Measurements from ENCODE around the gene BDKRB2.

The BDKRB2 gene

DNA sequence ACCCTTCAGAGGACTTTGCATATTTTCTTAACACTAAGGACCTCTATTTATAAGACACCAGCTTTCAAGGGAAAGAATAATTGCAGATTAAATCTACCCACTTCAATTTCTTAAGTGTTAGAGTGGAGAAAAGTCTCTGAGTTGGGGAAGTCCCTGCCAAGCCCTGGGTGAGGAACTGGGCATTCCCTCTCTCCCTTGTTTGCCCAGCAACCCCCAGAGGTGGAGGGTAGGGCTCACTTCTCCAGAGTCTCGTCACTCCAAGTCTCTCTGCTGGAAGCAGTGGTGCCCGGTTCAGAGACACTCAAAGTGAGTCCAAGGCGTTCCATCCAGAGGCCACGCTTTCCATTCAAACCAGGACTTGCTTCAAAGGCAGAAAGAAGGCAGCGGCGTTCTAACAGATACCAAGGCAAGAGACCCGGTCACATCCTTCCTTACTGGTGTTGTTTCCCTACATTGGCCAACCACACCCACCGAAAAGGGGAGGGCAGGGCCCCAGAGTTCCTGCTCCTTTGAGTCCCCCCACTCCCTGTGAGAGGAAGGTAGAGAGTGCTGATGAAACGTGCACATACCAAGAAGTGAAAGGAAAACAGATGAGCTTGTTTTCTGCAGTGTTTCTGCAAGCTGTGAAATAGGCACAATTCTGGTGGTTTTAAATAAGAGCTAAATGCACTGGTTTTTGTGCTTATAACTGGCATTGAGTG lies 6.1 kb upstream of the BDKRB2 start:
- DNase-seq (ENCODE audit: low spot score): no peak

DNA sequence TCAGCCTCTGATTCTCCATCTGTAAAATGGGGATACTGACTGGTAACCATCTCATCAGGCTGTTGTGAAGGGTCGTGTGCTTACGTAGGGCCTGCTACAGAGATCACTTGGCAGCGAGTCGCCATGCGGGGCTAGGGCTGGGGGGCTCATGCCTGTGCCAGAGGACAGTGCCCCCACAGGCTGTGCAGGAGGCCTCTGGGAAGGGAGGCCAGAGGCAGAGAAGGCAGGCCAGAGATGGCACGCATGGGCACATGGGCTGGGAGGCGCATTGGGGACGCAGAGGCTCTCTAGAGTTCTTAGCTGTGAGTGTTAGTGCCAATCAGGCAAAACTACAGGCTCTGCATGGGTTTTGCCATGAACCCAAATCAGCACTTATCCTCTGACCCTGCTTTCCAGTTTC lies 3.5 kb upstream of the BDKRB2 start:
- no peak for DNase-seq (ENCODE audit: low spot score)

DNA sequence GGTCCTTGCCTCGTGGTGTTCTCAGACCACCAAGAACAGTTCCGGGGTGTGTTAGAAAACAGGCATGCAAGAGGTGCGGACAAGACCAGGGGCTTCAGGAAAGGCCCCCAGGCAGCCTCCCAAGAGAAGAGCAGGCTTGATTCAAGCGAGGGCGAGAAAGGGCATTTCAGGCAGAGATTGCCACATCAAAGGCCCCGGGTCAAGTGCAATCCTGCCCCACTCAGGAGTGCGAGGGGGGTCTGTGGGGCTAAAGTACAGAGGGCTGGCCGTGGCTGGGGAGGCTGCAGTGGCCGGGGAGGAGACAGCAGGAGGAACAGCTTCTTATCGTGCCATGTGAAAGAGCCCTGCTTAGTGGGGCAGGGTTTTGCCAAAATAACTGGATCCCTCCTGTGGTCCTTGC lies 2.7 kb upstream of the BDKRB2 start:
- no peak for DNase-seq (ENCODE audit: low spot score)

DNA sequence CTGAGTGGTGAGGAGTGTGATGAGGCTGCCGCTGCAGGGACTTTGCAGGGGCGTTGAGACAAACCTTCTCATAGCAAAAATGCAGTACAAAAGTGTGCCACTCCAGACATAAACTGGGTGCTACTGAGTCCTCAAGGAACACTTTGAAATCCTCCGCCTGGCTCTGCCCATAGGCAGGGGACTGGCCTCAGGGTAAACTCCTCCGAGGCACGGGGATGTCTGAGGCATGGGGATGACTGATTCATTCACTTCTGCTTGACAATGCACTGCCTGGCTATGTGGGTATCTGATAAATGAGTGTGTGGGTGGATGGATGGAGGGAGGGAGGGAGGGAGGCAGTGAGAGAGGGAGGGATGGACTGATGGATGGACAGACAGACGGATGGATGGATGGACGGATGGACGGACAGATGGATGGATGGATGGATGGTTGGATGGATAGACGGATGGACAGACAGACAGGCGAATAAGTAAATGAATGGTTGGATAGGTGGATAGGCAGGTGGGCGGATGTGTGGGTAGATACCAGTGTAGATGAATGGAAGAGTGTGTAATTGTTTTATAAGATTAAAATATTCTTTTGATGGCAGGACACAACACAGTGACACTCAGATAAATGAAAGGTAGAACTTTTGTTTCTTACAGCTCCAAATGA lies 2.1 kb upstream of the BDKRB2 start:
- DNase-seq (ENCODE audit: low spot score): no peak

DNA sequence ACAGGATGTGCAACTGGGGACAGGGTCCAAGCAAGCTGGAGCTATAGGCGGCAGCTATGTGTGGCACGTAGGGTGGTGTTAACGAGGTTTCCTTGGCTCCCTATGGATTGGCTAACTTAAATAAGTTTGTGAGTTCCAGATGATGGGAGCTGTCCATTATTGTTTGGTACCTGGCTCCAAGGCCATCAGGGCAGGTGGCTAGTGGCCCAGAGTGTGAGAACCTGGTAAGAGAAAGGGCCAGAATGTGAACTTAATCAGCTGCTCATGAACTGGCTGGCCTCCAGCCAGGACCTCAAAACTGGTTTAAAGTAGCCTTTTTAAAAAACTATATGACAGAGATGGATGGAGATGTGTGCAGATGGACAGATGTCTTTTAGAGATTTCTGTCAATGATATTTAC lies 1.5 kb upstream of the BDKRB2 start:
- DNase-seq (ENCODE audit: low spot score): no peak

DNA sequence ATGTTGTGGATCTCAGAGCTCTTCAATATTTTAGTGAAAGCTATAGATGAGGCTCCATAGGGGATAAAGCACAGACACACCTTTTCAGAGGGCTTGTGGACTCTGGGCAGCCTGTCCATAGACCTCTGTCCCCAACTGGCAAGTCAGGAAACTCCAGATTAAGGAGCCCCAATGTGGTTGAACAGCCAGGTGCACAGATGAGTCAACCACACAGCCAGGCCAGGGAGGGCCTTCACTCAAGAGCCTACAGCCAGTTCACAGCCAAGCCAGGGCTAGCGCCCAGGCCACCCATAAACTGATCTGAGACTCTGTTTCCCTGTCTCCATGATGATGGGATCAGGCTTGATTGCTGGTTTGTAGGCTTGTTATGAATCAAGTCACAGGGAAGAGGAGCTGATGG lies 1.0 kb upstream of the BDKRB2 start:
- DNase-seq (ENCODE audit: low spot score): no peak

DNA sequence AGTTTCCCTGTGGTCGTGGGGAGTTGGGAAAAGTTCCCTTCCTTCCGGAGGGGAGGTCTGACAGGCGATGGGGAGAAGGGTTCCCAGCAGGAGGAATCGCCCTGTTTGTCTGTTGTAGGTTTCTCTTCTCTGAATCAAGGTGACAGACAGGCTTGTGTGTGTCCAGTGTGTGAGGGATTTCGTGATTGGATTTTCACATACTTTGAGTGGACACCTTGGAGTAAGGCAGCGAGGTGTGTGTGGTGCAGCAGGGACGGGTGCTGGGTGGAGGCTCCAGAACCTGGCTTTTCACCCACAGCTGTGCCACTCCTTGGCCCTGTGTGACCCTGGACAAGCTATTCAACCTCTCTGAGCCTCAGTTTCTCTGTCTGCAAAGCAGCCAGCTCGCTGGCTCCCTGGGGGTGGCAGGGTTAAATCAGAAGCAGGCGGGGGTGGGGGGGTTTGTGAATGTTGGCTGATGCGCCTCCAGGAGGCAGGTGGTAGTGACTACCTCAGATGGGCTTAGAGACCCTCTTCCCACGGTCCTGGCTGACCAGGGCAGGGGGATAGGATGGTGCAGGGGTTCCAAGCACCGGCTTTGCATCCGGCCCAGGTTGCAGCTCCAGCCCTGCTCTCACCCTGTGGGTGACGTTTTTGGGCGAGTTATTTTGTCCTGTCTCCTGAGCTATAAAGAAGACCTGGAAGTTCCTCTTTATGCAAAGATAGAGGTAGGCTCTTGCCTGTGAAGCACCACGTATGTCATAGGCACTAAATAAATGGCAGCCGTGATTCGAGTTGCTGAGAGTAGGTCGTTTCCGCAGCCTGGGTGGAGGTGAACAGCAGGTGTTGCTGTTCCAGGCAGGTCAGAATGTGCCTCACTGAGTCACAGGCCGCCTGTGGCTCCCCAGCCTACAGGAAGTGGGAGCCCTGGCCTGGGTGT lies 679 bp downstream of the BDKRB2 start:
- no peak for DNase-seq (ENCODE audit: low spot score)

DNA sequence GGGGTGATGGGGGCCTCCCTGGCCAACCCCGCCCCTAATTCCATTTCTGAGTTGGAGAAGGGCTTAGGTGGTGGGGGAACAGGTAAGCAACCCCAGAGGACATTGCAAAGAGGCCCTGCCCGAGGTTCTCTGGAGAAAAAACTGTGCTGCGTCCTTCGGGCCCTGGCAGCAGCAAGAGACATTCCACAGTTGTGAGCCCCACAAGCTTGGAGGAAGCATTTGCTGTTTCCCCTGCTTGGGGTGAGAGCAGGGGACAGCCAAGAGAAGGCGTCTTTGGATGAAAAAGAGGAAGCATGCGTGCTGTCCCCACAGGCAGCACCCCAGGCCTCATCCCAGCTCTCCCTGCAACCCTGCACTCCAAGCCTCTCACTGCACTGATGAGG lies 1.3 kb downstream of the BDKRB2 start:
- DNase-seq (ENCODE audit: low spot score): peak; percentile 54

DNA sequence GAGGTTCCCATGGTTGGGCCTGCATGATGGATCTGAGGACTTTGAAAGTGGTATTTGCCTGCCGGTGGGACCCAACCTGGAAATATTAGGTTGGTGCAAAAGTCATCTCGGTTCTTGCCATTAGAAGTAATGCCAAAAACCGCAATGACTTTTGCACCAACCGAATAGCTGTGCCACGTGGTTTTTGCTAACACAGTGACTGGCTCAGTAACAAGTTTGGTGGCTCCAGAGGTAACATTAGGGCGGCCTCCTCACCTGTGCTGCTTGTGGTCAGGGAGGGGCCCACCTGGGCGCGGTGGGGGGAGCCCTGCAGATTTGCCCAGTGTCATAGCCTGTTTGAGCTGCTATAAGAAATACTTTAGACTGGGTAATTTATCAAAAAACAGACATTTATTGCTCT lies 1.8 kb downstream of the BDKRB2 start:
- DNase-seq (ENCODE audit: low spot score): no peak

DNA sequence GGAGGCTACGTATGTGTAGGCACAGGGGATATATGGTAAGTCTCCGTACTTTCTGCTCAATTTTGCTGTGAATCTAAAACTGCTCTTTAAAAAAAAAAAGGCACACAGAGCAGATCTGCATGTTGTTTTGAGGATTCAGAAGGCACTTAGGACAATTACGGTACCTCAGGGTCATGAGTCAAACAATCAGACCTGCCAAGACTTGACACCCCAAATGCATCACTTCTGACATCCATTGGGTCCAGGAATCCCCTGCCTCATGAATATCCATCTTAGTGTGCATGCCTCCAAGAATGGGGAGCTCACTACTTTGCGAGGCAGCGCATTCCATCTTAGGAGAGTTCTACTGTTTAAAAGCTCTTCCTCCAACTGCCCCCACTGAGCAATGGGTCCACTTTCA lies 3.0 kb downstream of the BDKRB2 start:
- DNase-seq (ENCODE audit: low spot score): no peak

DNA sequence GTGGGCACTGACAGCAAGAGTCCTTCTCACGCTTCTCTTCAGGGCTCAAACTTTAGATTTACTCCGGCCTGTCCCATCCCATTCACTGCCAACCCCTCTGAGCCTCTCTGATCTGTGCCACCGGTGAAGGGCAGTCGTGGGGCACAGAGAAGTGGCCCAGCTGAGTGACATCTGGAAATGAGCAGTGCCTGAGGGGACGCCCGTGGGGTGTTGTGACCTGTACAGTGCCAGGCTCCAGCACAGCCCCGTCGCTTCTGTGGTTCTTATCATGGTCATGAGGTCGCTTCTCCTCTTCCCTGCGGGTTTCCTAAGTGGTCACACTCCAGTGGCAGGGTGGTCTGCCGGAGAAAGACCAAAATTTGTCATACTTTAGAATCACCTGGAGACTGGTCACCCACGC lies 4.1 kb downstream of the BDKRB2 start:
- no peak for DNase-seq (ENCODE audit: low spot score)

DNA sequence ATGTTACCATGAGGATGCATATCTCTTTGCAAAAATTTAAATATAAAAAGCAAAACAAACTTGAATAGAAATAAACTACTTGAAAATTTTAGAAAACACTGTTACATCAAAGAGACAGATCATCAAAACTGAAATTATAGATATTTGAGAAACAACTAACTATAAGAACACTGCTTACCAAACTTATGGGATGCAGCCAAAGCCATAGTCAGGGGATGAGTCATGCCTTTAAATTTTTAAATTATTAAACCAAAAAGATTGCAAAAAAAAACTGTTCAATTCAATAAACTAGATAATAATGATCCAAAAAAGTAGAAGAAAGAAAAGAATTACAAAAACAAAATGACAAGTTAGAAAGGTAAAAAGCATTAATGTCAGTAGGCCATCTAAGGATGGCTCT lies 7.5 kb downstream of the BDKRB2 start:
- no peak for DNase-seq (ENCODE audit: low spot score)

DNA sequence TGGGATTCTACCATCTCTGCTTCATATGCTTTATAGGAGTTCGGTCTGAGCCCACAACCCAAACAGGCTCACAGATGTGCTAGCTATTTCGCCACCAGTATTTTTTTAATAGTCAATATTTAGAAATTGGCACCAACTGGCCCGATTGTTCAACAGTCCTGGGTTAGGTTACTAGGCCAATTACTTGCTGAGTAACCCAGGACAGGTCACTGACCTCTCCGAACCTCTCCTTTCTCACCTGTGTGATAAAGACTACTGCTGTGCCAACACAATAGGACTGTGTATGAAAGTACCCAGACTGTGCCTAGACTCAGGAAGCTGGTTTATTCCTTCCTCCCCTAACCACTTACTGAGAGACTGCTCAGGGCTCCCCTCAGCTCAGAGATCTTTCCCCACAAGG lies 8.3 kb downstream of the BDKRB2 start:
- no peak for DNase-seq (ENCODE audit: low spot score)

DNA sequence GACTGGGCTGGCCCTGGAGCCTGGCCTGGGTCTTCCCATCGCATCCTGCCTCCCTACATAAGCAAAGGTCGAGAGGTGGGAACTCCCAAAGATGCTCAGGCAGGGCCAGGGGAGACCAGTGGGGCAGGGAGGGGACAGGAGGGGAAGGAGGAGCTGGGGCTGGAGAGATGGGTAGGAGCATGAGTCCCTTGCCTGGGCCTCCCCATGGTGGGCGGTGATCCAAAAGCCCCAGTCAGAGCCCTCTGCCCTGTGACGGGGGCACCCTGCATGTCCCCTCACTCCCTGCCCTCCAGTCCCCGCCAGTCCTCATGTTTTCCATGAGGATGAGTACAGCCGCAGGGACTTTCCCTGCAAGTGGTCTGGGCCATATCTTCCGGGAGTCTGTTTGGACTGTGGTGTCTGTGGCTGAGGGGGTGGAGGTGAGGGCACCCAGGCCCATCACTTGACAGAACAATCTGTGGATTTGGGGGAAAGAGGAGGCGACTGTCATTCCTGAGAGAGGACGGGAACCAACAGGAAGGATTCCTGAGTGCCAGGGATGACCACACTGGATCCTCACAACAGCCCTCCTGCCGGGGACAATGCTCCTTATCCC lies 9.3 kb downstream of the BDKRB2 start:
- no peak for DNase-seq (ENCODE audit: low spot score)

DNA sequence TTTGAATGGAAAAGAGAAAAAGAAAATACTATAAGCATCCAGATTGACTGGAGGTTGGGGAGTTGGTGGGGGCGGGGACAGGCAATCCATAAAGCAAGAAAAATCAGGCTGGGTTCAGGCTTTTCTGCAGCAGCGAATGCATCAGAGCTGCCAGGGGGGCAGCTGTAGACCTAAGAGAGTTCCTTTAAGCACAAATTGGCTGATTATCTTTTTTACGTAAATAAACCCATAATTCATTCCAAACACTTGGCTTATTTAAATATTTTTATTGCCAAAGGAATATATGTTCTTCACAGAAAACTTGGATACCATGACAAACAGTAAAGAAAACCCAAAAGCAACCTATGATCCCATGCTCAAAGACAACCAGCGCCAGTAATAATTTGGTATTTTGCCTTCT lies 10.2 kb downstream of the BDKRB2 start:
- no peak for DNase-seq (ENCODE audit: low spot score)

DNA sequence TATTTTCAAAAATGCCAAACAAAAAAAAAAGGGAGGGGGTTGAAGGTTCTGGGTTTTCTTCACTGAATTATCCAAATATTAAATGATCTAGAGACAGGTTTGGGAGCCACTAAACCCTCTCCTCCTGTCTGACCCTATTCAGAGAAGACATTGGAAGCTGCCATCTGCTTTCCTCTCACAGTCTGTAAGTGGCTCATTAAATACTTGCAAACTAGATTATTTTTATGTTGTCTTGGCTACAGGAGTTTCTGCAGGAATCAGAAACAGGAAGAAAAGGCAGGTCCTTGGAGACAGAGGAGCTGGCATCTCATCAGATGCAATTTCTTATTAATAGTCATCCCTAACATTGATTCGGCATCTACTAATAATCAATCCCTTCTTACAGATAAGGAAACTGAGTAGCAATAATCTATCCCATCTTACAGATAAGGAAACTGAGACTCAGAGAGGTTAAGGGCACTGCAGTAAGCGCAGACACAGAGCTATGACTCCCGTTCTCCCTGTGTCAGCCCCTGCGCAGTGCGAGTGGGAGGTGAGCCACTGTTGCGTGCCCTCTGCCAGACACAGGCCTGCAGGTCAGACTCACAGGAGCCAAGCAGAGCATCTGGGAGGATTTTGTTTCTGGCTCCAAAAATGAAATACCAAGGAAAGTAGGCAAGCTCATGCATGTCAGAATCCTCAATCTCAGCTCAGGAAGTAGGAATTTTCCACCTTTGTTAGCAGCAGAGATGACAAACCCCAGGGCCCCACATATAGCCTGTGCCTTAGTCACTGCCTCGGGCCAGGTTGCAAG lies 11.0 kb downstream of the BDKRB2 start:
- peak; percentile 21 for DNase-seq (ENCODE audit: low spot score)

DNA sequence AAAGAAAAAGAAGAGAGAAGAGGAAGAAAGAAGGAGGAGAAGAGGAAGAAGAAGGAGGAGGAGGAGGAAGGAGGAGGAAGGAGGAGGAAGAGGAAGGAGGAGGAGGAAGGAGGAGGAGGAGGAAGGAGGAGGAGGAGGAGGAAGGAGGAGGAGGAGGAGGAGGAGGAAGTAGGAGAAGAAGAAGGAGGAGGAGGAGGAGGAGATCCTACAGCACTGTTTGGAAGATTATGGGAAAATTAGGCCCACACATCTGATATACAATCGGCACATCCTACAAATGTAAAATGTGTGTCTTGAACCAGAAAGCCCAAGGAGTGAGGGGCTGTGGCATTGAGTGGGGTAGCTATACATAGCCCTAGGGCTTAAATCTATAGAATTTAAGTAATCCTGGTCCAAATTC lies 12.0 kb downstream of the BDKRB2 start:
- DNase-seq (ENCODE audit: low spot score): no peak

DNA sequence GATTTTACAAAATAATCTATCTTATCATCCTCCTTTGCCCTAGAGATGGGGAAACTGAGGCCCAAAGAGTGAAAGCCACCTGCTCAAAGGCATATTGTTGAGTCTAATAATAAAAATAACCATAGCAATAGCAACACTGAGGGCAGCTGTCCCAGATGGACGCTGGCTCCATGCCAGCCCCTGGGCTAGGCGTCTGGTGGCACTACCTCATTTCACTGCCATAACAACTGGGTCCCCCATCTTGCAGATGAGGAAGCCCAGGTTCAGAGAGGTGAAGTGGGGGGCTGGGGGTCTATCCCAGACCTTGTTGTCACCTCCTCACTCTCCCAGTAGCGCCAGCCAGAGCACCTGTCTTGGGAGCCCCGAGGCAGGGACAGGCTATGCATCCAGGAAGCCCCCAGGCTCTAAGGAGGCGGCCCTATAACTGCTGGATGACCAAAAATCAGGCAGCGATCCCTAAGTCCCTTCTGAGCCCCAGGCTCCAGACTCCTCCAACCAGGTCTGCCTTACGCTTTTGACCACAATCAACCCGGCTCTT lies 12.8 kb downstream of the BDKRB2 start:
- no peak for DNase-seq (ENCODE audit: low spot score)

DNA sequence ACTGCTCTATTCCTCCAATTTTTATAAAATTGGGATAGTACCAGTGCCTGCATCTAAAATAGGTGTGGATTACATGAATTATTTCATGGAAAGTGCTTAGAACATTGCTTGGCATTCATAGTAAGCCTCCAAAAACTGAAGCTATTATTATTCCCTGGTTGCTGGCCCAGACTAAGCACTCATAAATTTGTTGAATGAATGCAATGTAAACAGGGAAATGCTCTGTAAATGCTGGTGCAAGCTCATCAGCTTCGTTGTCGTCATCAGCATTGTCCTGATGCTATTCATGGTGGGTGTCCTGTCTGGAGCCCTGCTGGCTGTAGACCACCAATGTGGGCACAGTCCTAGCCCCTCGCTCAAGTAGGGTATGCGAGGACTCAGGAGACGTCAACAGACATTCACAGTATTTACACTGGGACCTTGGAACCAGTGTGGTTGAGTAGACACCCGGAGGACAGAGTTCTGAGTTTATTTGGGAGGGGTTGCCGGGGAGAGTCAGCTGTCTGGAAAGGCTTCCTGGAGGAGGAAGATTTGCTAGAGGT lies 16.5 kb downstream of the BDKRB2 start:
- DNase-seq (ENCODE audit: low spot score): no peak

DNA sequence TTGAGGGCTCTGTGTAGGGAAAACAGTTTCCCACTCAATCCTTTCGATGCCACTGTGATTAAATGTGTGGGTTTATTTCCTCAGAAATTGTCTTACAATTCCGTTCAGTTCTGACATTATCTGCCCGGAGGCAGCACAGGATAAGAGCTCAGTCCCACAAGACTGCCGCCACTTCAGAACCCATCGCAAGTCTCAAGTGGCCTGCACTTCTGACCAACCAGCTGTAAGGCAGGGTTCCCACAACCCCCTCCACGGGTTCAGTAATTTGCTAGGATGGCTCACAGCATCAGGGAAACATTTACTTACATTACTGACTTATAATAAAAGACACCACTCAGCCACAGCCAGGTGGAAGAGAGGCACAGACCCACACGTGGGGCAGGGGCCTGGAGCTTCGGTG lies 17.2 kb downstream of the BDKRB2 start:
- no peak for DNase-seq (ENCODE audit: low spot score)

DNA sequence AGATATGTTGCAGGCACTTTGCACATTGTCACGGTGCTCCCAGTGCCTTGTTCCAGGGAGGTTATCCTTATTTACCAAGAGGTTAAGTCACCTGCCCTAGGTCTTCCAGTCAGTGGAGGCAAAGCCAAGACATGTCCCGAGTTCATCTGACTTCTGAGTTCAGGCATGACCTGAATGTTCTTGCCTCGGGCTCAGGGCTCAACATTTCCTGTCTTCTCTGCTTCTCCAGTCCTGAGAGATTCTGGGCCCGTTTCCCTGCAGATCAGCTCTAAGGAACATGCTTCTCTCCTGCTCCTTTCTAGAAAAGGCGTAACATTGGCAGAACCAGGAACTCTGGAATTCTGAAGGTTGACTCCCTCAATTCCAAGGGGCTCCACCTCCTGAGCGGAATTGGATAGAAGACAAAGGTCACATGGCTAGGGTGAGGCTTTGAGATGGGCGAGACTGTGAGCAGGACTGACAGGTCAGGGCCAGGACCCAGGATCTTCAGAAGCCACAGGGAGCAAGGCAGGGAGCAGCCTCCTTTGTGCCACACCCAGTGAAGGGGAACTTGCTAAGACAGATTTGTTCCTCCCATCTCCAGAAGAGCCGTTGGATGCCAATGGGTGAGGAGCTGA lies 19.9 kb downstream of the BDKRB2 start:
- no peak for DNase-seq (ENCODE audit: low spot score)

Data from AG08395 (cell line).